GM12878 (cell line): ENCODE data around the gene TM4SF4. TPM values are rescaled to one million over a fixed set of nuclear protein-coding genes. Genes with fewer than 3 reads are reported as not detected.

Source experiments
- ATF7 ChIP-seq: fragments of 450-650 bp; IDR thresholded peaks from 2 replicates; pipeline ENCODE4 v1.6.1; 2016; ENCODE audit warnings: low read depth, mild to moderate bottlenecking
- ELK1 ChIP-seq: IDR thresholded peaks from 2 replicates; pipeline ENCODE4 v1.6.1; 2012; ENCODE audit warnings: low read depth, low read length, improper control_type of control experiment
- MXI1 ChIP-seq: fragments of 150-350 bp; IDR thresholded peaks from 2 replicates; pipeline ENCODE4 v1.6.1; 2011; ENCODE audit warnings: low read depth, mild to moderate bottlenecking, inconsistent platforms, low read length, improper control_type of control experiment
- RAD51 ChIP-seq: fragments of 450-650 bp; IDR thresholded peaks from 2 replicates; pipeline ENCODE4 v1.6.1; 2016; ENCODE audit warnings: moderate library complexity, mild to moderate bottlenecking, inconsistent platforms
- REST ChIP-seq: IDR thresholded peaks from 2 replicates; pipeline ENCODE4 v1.6.1; 2012; ENCODE audit warnings: mild to moderate bottlenecking, low read depth, low read length
- STAT1 ChIP-seq: fragments of 450-650 bp; conservative IDR thresholded peaks from 2 replicates; pipeline ENCODE4 v1.6.1; 2014; ENCODE audit warnings: antibody characterized with exemption, mild to moderate bottlenecking
- TBL1XR1 ChIP-seq: IDR thresholded peaks from 2 replicates; pipeline ENCODE4 v1.6.1; 2012; ENCODE audit warnings: low read depth, low read length, improper control_type of control experiment
- ZNF384 ChIP-seq: IDR thresholded peaks from 2 replicates; pipeline ENCODE4 v1.6.1; 2012; ENCODE audit warnings: low read depth, mild to moderate bottlenecking, low read length, improper control_type of control experiment, borderline replicate concordance
- polyA plus RNA-seq, 11 experiments: library from polyadenylated mRNA; depleted of rRNA in 4 of 11; unstranded in 6 of 11; stranded (reverse) in 5 of 11; fragments of >200 nt; fragmentation: Nextera tagmentation in 4 of 11; fragmentation: Illumina TruSeq in 1 of 11; extraction: Ambion mirVana in 4 of 11; extraction: Trizol in 1 of 11; gene quantifications; 1 replicate in 1 of 11; 2 replicates in 10 of 11; pipeline versions ENCODE4 v1.2.1 to v1.2.3, GENCODE V29; 2011 to 2016; ENCODE audit warnings: inconsistent platforms in 2 of 11, missing spikeins in 2 of 11, low read depth in 1 of 11
- total RNA-seq, 4 experiments: library from RNA; depleted of rRNA in 3 of 4; stranded (reverse); fragments of >200 nt in 3 of 4; fragmentation: Illumina TruSeq in 1 of 4; extraction: Trizol in 1 of 4; gene quantifications; 2 replicates each; pipeline versions ENCODE4 v1.2.1 to v1.2.3, GENCODE V29; 2013 to 2021
- TF ChIP-seq, protein P1 (sequence below): fragments of 450-650 bp; IDR thresholded peaks from 2 replicates; pipeline ENCODE4 v1.6.1; 2016; ENCODE audit warnings: mild to moderate bottlenecking

TM4SF4 gene
- total and polyA plus RNA-seq, 10 of the 15 experiments (the other 5 are each of a cell fraction or from before 2014, with no cell fraction given) = 0.06 to 1.3 TPM; not detected in 8

- TF ChIP-seq ATF7 = no peak
- TF ChIP-seq ZNF384 = no peak
- TF ChIP-seq TBL1XR1 = no peak
- no peak for TF ChIP-seq ELK1
- no peak for TF ChIP-seq REST
- TF ChIP-seq RAD51 = 0 out of 2 replicates have a peak, but pooled peaks have one; percentile 16
- no peak for TF ChIP-seq STAT1
- TF ChIP-seq MXI1 = no peak
- TF ChIP-seq, protein P1, sequence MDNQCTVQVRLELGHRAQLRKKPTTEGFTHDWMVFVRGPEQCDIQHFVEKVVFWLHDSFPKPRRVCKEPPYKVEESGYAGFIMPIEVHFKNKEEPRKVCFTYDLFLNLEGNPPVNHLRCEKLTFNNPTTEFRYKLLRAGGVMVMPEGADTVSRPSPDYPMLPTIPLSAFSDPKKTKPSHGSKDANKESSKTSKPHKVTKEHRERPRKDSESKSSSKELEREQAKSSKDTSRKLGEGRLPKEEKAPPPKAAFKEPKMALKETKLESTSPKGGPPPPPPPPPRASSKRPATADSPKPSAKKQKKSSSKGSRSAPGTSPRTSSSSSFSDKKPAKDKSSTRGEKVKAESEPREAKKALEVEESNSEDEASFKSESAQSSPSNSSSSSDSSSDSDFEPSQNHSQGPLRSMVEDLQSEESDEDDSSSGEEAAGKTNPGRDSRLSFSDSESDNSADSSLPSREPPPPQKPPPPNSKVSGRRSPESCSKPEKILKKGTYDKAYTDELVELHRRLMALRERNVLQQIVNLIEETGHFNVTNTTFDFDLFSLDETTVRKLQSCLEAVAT = no peak
These were observed 58.1 kb downstream of the TM4SF4 start (continued) for GRCh38 chr3:149532489-149533180.
